ENCODE data around the gene FBXW12. TPM values are rescaled to one million over a fixed set of nuclear protein-coding genes. Genes with fewer than 3 reads are reported as not detected.

The FBXW12 gene
- total and polyA plus RNA-seq, 2 donors (not counting 1 experiment from before 2014, with no cell fraction given): not detected

DNA sequence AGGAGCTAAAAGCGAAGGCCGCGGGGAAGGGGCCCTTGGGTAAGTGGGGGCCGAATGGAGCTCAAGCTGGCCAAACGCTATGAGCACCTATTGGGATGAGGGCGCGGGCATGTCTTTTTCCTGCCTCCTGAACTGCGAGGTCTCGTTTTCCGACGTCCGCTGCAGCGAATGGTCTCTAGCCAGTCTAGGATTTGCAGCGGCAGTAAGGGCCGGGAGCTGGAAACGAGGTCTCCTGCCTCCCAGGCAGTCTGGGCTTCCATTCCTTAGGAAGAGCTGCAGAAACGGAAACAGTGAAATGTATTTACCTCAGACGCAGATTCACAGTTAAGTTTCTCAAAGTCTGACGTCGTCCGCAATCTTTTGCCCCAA lies 68.6 kb downstream of the FBXW12 start:
- peak overlapping the region; percentile 83 to 94 (median 91) for H3K4me3 ChIP-seq (ENCODE audit: control extremely low read depth in 1 of 5, extremely low read depth in 1 of 5, insufficient read depth in 1 of 5, low read depth in 2 of 5, low read length in 4 of 5)
- H3K27ac ChIP-seq (ENCODE audit: low read length in 2 of 2): peak overlapping the region; percentile 85
- ATAC-seq (ENCODE audit: low read depth): no peak
- no peaks in the 10 kb centered on the region for H3K9me3 ChIP-seq (ENCODE audit: control extremely low read depth in 1 of 3, control insufficient read depth in 2 of 3, insufficient read depth in 1 of 3, low read length in 2 of 3)
- CTCF ChIA-PET: interaction anchor here (0.6 to 13.4 kb wide), 9 partner anchors 12 to 678 kb away, joined by 3 to 330 read pairs (median 7); partner anchors contain the start of gene NME6
- no peak for TF ChIP-seq EZH2 (IDR thresholded peaks at IDR 0.05; ENCODE audit: borderline replicate concordance, insufficient read depth, low read depth, low read length, poor library complexity, severe bottlenecking)
- TF ChIP-seq, protein P1, sequence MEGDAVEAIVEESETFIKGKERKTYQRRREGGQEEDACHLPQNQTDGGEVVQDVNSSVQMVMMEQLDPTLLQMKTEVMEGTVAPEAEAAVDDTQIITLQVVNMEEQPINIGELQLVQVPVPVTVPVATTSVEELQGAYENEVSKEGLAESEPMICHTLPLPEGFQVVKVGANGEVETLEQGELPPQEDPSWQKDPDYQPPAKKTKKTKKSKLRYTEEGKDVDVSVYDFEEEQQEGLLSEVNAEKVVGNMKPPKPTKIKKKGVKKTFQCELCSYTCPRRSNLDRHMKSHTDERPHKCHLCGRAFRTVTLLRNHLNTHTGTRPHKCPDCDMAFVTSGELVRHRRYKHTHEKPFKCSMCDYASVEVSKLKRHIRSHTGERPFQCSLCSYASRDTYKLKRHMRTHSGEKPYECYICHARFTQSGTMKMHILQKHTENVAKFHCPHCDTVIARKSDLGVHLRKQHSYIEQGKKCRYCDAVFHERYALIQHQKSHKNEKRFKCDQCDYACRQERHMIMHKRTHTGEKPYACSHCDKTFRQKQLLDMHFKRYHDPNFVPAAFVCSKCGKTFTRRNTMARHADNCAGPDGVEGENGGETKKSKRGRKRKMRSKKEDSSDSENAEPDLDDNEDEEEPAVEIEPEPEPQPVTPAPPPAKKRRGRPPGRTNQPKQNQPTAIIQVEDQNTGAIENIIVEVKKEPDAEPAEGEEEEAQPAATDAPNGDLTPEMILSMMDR (IDR thresholded peaks at IDR 0.05): no peak
- peak overlapping the region; percentile 92 for H3K27ac Mint-ChIP-seq
- no peaks in the 10 kb centered on the region for H3K27me3 ChIP-seq (replicated peaks in 1 of 4; ENCODE audit: control extremely low read depth in 1 of 4, control insufficient read depth in 3 of 4, insufficient read depth in 4 of 4, low read length in 3 of 4)
- peak overlapping the region; percentile 90 for H2AFZ ChIP-seq (ENCODE audit: insufficient read depth, low read depth, low read length, poor library complexity, severe bottlenecking)
- no peaks in the 10 kb centered on the region for H3K9me3 Mint-ChIP-seq (ENCODE audit: insufficient read depth)
- intact Hi-C loops (cut with micrococcal nuclease): loop anchor here (1.0 to 10.0 kb wide), 4 partner anchors 33 to 253 kb away; partner anchors contain the start of genes CDC25A and NME6
- no peak for DNase-seq
- WGBS (ENCODE audit: insufficient coverage): under 1% methylated on average over 18 of the region's 21 CpGs
- peak overlapping the region; percentile 97 for H3K4me3 Mint-ChIP-seq
- peaks cover 49% of the 10 kb centered on the region for H3K79me2 ChIP-seq (ENCODE audit: control insufficient read depth, insufficient read depth, low read length)
- no peaks in the 10 kb centered on the region for H3K27me3 Mint-ChIP-seq
- peak overlapping the region; percentile 89 for H3K4me2 ChIP-seq (replicated peaks; ENCODE audit: low read depth, low read length, poor library complexity, severe bottlenecking)
- peaks cover 12% of the 10 kb centered on the region for H4K20me1 ChIP-seq (ENCODE audit: control insufficient read depth, insufficient read depth, low read length, poor library complexity, severe bottlenecking)
- POLR2A ChIA-PET: interaction anchor here (0.6 to 1.9 kb wide), 6 partner anchors 14 to 1249 kb away, joined by 3 to 22 read pairs (median 4); partner anchors contain the start of gene ZNF589
- H3K9ac ChIP-seq (ENCODE audit: low read length): peak overlapping the region; percentile 90
- H3K4me1 Mint-ChIP-seq: peaks cover 37% of the 10 kb centered on the region
- H3K36me3 ChIP-seq (replicated peaks in 1 of 2; ENCODE audit: control extremely low read depth in 1 of 2, control insufficient read depth in 1 of 2, extremely low read depth in 1 of 2, insufficient read depth in 2 of 2, low read length in 1 of 2): peaks cover 0 to 30% of the 10 kb centered on the region in 2 experiments
- peaks cover 19 to 30% of the 10 kb centered on the region in 2 donors for H3K4me1 ChIP-seq (ENCODE audit: control insufficient read depth in 2 of 2, insufficient read depth in 2 of 2, low read length in 2 of 2)

DNA sequence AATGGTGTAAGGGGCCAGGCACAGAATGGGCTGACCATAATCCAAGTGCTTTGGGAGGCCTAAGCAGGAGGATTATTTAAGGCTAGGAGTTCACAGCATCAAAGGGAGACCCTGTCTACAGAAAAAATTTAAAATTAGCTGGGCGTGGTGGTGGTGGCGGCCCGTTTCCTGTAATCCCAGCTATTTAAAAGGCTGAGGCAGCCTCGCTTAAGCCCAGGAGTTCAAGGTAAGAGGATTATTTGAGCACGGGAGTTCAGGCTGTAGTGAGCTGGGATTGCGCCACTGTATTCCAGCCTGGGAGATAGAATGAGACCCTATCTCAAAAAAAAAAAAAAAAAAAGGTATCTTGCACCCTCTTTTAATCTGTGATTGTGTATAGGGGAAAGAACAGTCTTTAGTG lies 69.9 kb downstream of the FBXW12 start:
- no peaks in the 10 kb centered on the region for H3K27me3 ChIP-seq (replicated peaks in 1 of 4; ENCODE audit: control extremely low read depth in 1 of 4, control insufficient read depth in 3 of 4, insufficient read depth in 4 of 4, low read length in 3 of 4)
- H4K20me1 ChIP-seq (ENCODE audit: control insufficient read depth, insufficient read depth, low read length, poor library complexity, severe bottlenecking): peaks cover 12% of the 10 kb centered on the region
- ChIA-PET POLR2A (no interaction called here), CTCF (interaction anchor here (1.2 to 1.7 kb wide), 2 partner anchors 22 to 66 kb away, joined by 3 to 6 read pairs; no protein-coding TSS in a partner anchor)
- H2AFZ ChIP-seq (ENCODE audit: insufficient read depth, low read depth, low read length, poor library complexity, severe bottlenecking): no peak overlapping the region
- peak overlapping the region; percentile 89 for H3K4me2 ChIP-seq (replicated peaks; ENCODE audit: low read depth, low read length, poor library complexity, severe bottlenecking)
- H3K4me3 Mint-ChIP-seq: peak overlapping the region; percentile 97
- H3K27ac Mint-ChIP-seq: peak overlapping the region; percentile 41
- no peak for DNase-seq
- H3K4me1 Mint-ChIP-seq: peaks cover 49% of the 10 kb centered on the region
- H3K4me3 ChIP-seq (ENCODE audit: control extremely low read depth in 1 of 5, extremely low read depth in 1 of 5, insufficient read depth in 1 of 5, low read depth in 2 of 5, low read length in 4 of 5): no peak overlapping the region
- peaks cover 0 to 30% of the 10 kb centered on the region in 2 experiments for H3K36me3 ChIP-seq (replicated peaks in 1 of 2; ENCODE audit: control extremely low read depth in 1 of 2, control insufficient read depth in 1 of 2, extremely low read depth in 1 of 2, insufficient read depth in 2 of 2, low read length in 1 of 2)
- no peak for TF ChIP-seq EZH2 (IDR thresholded peaks at IDR 0.05; ENCODE audit: borderline replicate concordance, insufficient read depth, low read depth, low read length, poor library complexity, severe bottlenecking)
- TF ChIP-seq, protein P1 (IDR thresholded peaks at IDR 0.05): no peak
- H3K9ac ChIP-seq (ENCODE audit: low read length): no peak overlapping the region
- H3K4me1 ChIP-seq (ENCODE audit: control insufficient read depth in 2 of 2, insufficient read depth in 2 of 2, low read length in 2 of 2): peaks cover 19 to 36% of the 10 kb centered on the region in 2 donors
- no peaks in the 10 kb centered on the region for H3K9me3 Mint-ChIP-seq (ENCODE audit: insufficient read depth)
- peaks cover 45% of the 10 kb centered on the region for H3K79me2 ChIP-seq (ENCODE audit: control insufficient read depth, insufficient read depth, low read length)
- 89% methylated on average over 3 of the region's 6 CpGs for WGBS (ENCODE audit: insufficient coverage)
- peak overlapping the region in 1 of 2 donors; percentile 85 for H3K27ac ChIP-seq (ENCODE audit: low read length in 2 of 2)
- ATAC-seq (ENCODE audit: low read depth): no peak
- no peaks in the 10 kb centered on the region for H3K9me3 ChIP-seq (ENCODE audit: control extremely low read depth in 1 of 3, control insufficient read depth in 2 of 3, insufficient read depth in 1 of 3, low read length in 2 of 3)
- no peaks in the 10 kb centered on the region for H3K27me3 Mint-ChIP-seq
- intact Hi-C loops (cut with micrococcal nuclease): loop anchor here (5.0 to 10.0 kb wide), 2 partner anchors 137 to 255 kb away; partner anchors contain the start of genes CDC25A and NME6

All from B cell (primary cell).